Heart left ventricle (tissue), 16 donors: ENCODE measurements around the gene CD36. TPM values are rescaled to one million over a fixed set of nuclear protein-coding genes. Genes with fewer than 3 reads are reported as not detected.
A peak's percentile ranks its signal among the peaks of the same experiment; 100 is the strongest.

Experiments
- ATAC-seq, 4 donors: fragments of 200-7000 bp; cut with Tn5 transposase; one replicate each; pipeline ENCODE4 v1.9.1; 2020 to 2022; ENCODE audit warnings: moderate library complexity in 4 of 4, mild to moderate bottlenecking in 3 of 4, moderate number of reproducible peaks in 1 of 4
- DNase-seq, 5 donors: peaks; one replicate each; pipeline ENCODE4 v3.0.0-alpha.2; 2020
- H3K27ac ChIP-seq, 12 donors: fragments of 200-600 bp; sonication (generic) in 4 of 12; one replicate each; pipeline versions ENCODE4 v1.5.0 to v1.8.0; 2016 to 2022; ENCODE audit warnings: mild to moderate bottlenecking in 2 of 12
- H3K27me3 ChIP-seq, 9 donors: fragments of 200-600 bp; sonication (generic) in 2 of 9; one replicate each; pipeline versions ENCODE4 v1.5.1 to v1.8.0; 2016 to 2022; ENCODE audit warnings: mild to moderate bottlenecking in 3 of 9
- H3K36me3 ChIP-seq, 9 donors: fragments of 200-600 bp; sonication (generic) in 2 of 9; one replicate each; pipeline versions ENCODE4 v1.5.0 to v1.8.0; 2018 to 2022; ENCODE audit warnings: mild to moderate bottlenecking in 2 of 9
- H3K4me1 ChIP-seq, 12 donors: fragments of 200-600 bp; sonication (generic) in 4 of 12; one replicate each; pipeline versions ENCODE4 v1.5.0 to v1.8.0; 2016 to 2022; ENCODE audit warnings: mild to moderate bottlenecking in 3 of 12
- H3K4me3 ChIP-seq, 12 donors: fragments of 200-600 bp; sonication (generic) in 4 of 12; one replicate each; pipeline versions ENCODE4 v1.5.0 to v1.8.0; 2017 to 2022; ENCODE audit warnings: mild to moderate bottlenecking in 9 of 12, moderate library complexity in 4 of 12
- H3K9me3 ChIP-seq, 12 donors: fragments of 200-600 bp; sonication (generic) in 4 of 12; one replicate each; pipeline versions ENCODE4 v1.5.0 to v1.8.0; 2016 to 2022; ENCODE audit warnings: mild to moderate bottlenecking in 1 of 12
- CTCF ChIP-seq, 12 donors: fragments of 200-600 bp; sonication (generic) in 4 of 12; IDR thresholded peaks; one replicate each; pipeline versions ENCODE4 v1.5.0 to v1.8.0; 2018 to 2022; ENCODE audit warnings: antibody characterized with exemption in 12 of 12, mild to moderate bottlenecking in 5 of 12
- POLR2A ChIP-seq, 2 donors: fragments of 450-650 bp; IDR thresholded peaks; one replicate each; pipeline ENCODE4 v1.6.1; 2017; ENCODE audit warnings: antibody characterized with exemption in 2 of 2, mild to moderate bottlenecking in 2 of 2, moderate library complexity in 2 of 2
- WGBS, 4 donors: extraction: QIAGEN DNeasy Blood & Tissue Kit in 2 of 4; methylation state at CpG; one replicate each; pipeline versions ENCODE4 v1.1.5 to v1.1.7; 2013 to 2018; 5-methylcytosine and 5-hydroxymethylcytosine counted together
- intact Hi-C, 10 donors: fragments of 100-400 bp; cut with DNase I; formaldehyde crosslinking; loops; one replicate each; pipeline versions ENCODE4 v1.11.1 to v1.14.2; 2022
- polyA plus RNA-seq, 2 donors: library from polyadenylated mRNA; stranded (reverse); fragments of 200-250 nt; gene quantifications; one replicate each; pipeline ENCODE4 v1.2.3, GENCODE V29; 2013
- total RNA-seq, 9 donors: library from RNA; depleted of rRNA in 2 of 9; stranded (reverse); fragments of >200 nt in 2 of 9; fragmentation: NEBNext Ultra II Directional in 3 of 9; extraction: Animal tissue kit (Norgen Biotek cat#: 25700) in 3 of 9; gene quantifications; one replicate each; pipeline versions ENCODE4 v1.1.0 to v1.2.4, GENCODE V29; 2016 to 2023
- donor health status: ischemic (EF 13 %, LVEDD 7.1; RV severe dilation, severe dysfunction).
- donor health status: healthy with polysubstance abuse.
- donor health status: DM: no; HTN: yes; CAD: no.
- donor health status: DM: no; HTN: no; CAD: no.
- donor health status: ischemic (EF 25% LVEDD 6.9; RV normal size, moderate dysfunction).
- donor health status: ischemic (EF 25% LVEDD 5.7; RV mildly dilated, moderate dysfunction).
- donor health status: healthy.
- donor health status: DM: yes; HTN: yes; CAD: no.
- donor health status: ischemic (EF 35%, LVEDD 5.7; RV mildly dilated, moderate dysfunction).
- donor health status: nonischemic (EF 11% LVEDD 7.7; RV severe dilation, severe dysfunction).
- donor health status: DM: yes; HTN: yes; CAD: no.
- donor health status: PGD.
- donor health status: ischemic (EF 29% LVEDD 5.4; RV normal size, mild dysfunction).
- donor health status: nonischemic (EF 23%, LVEDD 6.1; RV moderate dilation, normal function).

Gene CD36
- total and polyA plus RNA-seq, 11 donors = 289 to 1,960 (median 1,087) TPM

- no peaks in the 10 kb centered on the region for H3K9me3 ChIP-seq
- 2 to 6% (median 3%) methylated on average over 3 of the region's 3 CpGs for WGBS, 4 donors
- TF ChIP-seq POLR2A (IDR thresholded peaks at IDR 0.05) = no peak
- TF ChIP-seq CTCF (IDR thresholded peaks at IDR 0.05) = peak; percentile 49 to 89 (median 68)
- intact Hi-C loops = loop anchor here (1.0 to 10.0 kb wide), 9 partner anchors 62 to 232 kb away; no protein-coding TSS in a partner anchor
- ATAC-seq (peak in 2 of 4 donors; percentile 41 to 45), DNase-seq (no peak)
- no peak overlapping the region for H3K4me3 ChIP-seq
- H3K36me3 ChIP-seq = peaks cover 0 to 88% (median 71%) of the 10 kb centered on the region in 9 donors
- peaks cover 4 to 76% (median 50%) of the 10 kb centered on the region in 12 donors for H3K4me1 ChIP-seq
- H3K27me3 ChIP-seq = no peaks in the 10 kb centered on the region
- peak overlapping the region; percentile 11 to 65 (median 42) for H3K27ac ChIP-seq
Observed at GRCh38 chr7:80659120-80660055, 20.9 kb downstream of the CD36 start.

- intact Hi-C loops = loop anchor here in 5 of 10 donors (1.0 to 5.0 kb wide), 3 partner anchors 144 to 234 kb away; no protein-coding TSS in a partner anchor
- TF ChIP-seq POLR2A (IDR thresholded peaks at IDR 0.05) = no peak
- TF ChIP-seq CTCF (IDR thresholded peaks at IDR 0.05) = no peak
- Histone ChIP-seq H3K36me3 (peaks cover 3 to 96% (median 84%) of the 10 kb centered on the region in 9 donors), H3K9me3 (no peaks in the 10 kb centered on the region), H3K27ac (peak overlapping the region in 3 of 12 donors; percentile 13 to 37 (median 28)), H3K4me3 (no peak overlapping the region), H3K4me1 (peaks cover 4 to 69% (median 38%) of the 10 kb centered on the region in 12 donors), H3K27me3 (no peaks in the 10 kb centered on the region)
- WGBS, 4 donors = 31 to 55% (median 44%) methylated on average over 4 of the region's 4 CpGs
- DNase-seq (no peak), ATAC-seq (peak in 1 of 4 donors; percentile 43)
Observed at GRCh38 chr7:80660939-80661338, 22.5 kb downstream of the CD36 start.

- peak overlapping the region in 1 of 12 donors; percentile 37 for H3K27ac ChIP-seq
- no peaks in the 10 kb centered on the region for H3K9me3 ChIP-seq
- TF ChIP-seq CTCF (IDR thresholded peaks at IDR 0.05) (peak in 6 of 12 donors; percentile 7 to 31 (median 21)), POLR2A (IDR thresholded peaks at IDR 0.05) (no peak)
- DNase-seq = no peak
- H3K4me1 ChIP-seq = peaks cover 4 to 64% (median 35%) of the 10 kb centered on the region in 12 donors
- H3K27me3 ChIP-seq = no peaks in the 10 kb centered on the region
- peaks cover 3 to 96% (median 83%) of the 10 kb centered on the region in 9 donors for H3K36me3 ChIP-seq
- ATAC-seq = no peak
- intact Hi-C loops = loop anchor here in 3 of 10 donors (2.0 to 5.0 kb wide), 3 partner anchors 144 to 234 kb away; no protein-coding TSS in a partner anchor
- H3K4me3 ChIP-seq = no peak overlapping the region
- WGBS, 4 donors = 74 to 89% (median 83%) methylated on average over 7 of the region's 7 CpGs
Observed at GRCh38 chr7:80661729-80662128, 23.3 kb downstream of the CD36 start.

- H3K36me3 ChIP-seq = peaks cover 3 to 96% (median 83%) of the 10 kb centered on the region in 9 donors
- no peaks in the 10 kb centered on the region for H3K27me3 ChIP-seq
- DNase-seq (peak in 1 of 5 donors; percentile 21), ATAC-seq (peak in 3 of 4 donors; percentile 12 to 39 (median 34))
- TF ChIP-seq POLR2A (IDR thresholded peaks at IDR 0.05) (no peak), CTCF (IDR thresholded peaks at IDR 0.05) (no peak)
- no peak overlapping the region for H3K4me3 ChIP-seq
- 63 to 78% (median 66%) methylated on average over 12 to 13 of the region's 13 CpGs for WGBS, 4 donors
- peak overlapping the region in 1 of 12 donors; percentile 15 for H3K27ac ChIP-seq
- intact Hi-C loops = loop anchor here in 3 of 10 donors (2.0 to 5.0 kb wide), 3 partner anchors 145 to 235 kb away; no protein-coding TSS in a partner anchor
- H3K9me3 ChIP-seq = no peaks in the 10 kb centered on the region
- H3K4me1 ChIP-seq = peaks cover 4 to 58% (median 33%) of the 10 kb centered on the region in 12 donors
Observed at GRCh38 chr7:80662252-80662651, 23.8 kb downstream of the CD36 start.
